Measurements from ENCODE around the gene DLEC1. TPM values are rescaled to one million over a fixed set of nuclear protein-coding genes. Genes with fewer than 3 reads are reported as not detected.
A peak's percentile ranks its signal among the peaks of the same experiment; 100 is the strongest.
"Not testable (repeated sequence)": the region's sequence is repeated elsewhere in the genome, so short reads cannot be mapped to it uniquely, and the experiment has no call there.

Gene DLEC1
- total RNA-seq, 1 donor from 2014 or later: 0.41 TPM

DNA sequence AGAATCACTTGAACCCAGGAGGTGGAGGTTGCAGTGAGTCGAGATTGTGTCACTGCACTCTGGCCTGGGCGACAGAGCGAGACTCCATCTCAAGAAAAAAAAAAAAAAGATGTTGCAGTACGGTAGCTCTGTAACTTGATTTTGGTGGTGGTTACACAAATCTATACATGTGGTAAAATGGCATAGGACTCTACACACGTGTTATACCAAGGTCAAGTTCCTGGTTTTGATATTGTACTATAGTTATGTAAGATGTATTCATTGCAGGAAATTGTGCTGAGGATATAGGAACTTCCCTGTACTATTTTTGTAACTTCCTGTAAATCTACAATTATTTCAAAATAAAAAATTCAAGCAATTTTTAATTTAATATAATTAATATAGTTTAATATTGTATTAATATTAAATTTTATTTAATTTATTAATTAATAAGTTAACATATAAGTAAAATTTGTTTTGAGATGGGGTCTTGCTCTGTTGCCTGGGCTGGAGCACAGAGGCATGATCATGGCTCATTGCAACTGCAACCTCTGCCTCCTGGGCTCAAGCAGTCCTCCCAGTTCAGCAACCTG is 109.4 kb downstream of the DLEC1 start:
- no peak for DNase-seq (ENCODE audit: low spot score in 2 of 2)
- no peak for FAIRE-seq

DNA sequence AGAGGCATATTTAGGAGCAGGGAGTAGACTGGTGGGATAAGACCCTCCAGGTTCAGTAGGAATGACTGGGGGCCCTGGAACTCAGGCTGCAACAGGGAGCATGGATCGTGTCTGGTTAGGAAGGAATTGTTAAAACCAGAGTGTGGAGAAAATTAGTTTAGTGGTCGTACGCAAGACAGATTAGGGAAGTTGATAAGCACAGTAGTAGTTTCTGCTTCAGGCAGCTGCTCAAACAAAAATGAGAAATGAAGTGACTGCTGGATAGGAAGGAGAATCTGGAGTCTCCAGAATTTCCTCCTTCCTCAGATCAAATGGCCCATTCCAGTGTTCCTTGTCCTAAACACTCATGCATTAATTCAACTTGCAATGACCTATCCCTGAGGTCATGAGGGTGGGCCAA is 110.7 kb downstream of the DLEC1 start:
- FAIRE-seq (no peak), DNase-seq (ENCODE audit: low spot score in 2 of 2) (no peak)

DNA sequence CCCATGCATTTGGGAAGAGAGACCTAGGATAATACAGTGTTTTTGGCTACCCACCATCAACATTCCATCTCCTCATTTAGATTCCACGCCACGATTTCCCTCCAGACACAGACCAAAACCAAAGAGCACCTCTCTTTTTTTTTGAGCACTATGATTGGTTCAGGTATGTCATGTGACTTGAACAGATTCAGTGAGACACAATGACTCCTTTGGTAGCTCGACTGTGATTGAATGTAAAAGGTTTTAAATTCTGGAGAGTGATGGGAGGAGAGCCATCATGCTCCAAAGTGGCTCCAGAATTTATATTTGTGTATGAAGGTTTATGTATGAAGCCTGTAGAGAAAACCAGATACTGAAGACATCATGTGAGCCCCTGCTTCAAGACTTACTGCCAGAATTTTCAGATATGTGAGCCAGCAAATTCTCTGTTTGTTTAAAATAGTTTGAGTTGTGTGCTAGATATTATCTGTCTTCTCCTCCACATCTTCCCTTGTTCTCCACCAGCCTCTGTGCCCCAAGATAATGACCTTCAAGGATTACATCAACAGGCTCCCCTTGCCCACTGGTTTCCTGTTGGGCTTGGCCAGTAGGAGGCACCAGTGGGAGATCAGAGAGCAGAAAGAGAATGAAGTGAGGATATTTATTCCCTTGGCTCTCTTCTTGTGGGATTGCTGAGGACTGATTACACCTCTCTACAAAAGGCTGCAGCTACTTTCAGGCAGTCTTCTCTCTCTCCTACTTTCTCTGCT is 111.9 kb downstream of the DLEC1 start:
- FAIRE-seq (no peak), DNase-seq (ENCODE audit: low spot score in 2 of 2) (no peak)

DNA sequence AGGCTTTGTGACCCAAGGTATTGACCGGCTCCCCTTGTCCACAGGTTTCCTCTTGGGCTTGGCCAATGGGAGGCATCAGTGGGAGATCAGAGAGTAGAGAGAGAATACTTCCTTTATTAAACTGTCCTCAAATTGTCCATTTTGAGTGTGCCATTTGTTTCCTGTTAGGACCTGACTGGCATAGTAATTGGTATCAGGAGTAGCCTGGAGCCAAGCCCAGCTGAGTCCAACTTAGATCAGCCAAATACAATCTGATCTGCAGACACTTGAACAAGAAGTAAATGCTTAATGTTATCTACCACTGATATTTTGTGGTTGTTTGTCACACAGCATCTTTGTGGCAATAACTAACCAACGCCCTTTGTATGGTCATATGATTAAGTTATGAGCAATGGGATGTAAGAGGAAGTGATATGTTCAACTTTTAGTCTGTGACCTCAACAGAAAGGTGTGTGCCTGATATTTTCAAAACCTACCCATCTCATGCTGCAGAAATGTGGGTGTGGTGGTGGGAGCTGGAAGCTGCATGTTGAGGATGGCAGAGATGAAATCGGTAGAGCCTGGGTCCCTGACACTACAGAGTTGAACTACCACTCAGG is 112.8 kb downstream of the DLEC1 start:
- DNase-seq (ENCODE audit: low spot score in 2 of 2): no peak
- FAIRE-seq: no peak

DNA sequence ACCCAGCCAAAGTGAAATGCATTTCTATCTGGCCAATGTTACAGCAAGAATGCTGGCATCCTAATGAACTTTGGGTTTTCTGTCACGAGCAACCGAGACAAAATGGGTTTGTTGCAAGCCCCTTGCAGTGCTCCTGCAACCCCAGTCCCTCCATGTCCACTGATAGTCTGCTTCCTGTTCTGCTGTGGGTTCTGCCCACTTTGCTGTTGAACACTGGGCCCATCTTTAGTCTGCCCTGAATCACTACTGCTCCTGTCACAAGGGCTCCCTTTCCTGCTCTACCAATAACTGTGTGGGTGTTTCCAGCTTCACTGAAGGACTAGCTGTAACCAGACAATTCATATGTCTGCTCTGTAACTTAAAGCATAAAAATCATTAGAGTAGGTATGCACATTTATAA is 113.6 kb downstream of the DLEC1 start:
- DNase-seq (ENCODE audit: low spot score in 2 of 2) (no peak), FAIRE-seq (no peak)

DNA sequence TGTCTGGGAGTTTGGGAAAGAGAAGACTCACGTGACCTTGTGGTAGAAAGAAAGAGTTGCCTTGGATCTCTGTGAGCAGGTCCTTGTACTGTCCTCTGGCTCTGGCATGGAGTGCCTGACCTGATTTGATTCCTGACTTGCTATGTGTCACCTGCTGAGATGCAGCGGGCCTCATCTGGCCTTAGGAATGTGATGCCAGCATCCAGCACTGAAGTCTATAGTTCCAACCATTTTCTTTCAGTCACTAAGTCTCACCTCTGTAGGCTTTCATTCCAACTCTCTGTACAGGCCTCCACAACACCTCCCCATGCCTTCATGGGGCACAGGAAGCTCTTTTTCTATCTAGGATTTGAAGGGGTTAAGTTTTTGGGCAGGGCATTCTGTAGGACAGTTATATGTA is 114.2 kb downstream of the DLEC1 start:
- FAIRE-seq (no peak), DNase-seq (ENCODE audit: low spot score in 2 of 2) (no peak)

DNA sequence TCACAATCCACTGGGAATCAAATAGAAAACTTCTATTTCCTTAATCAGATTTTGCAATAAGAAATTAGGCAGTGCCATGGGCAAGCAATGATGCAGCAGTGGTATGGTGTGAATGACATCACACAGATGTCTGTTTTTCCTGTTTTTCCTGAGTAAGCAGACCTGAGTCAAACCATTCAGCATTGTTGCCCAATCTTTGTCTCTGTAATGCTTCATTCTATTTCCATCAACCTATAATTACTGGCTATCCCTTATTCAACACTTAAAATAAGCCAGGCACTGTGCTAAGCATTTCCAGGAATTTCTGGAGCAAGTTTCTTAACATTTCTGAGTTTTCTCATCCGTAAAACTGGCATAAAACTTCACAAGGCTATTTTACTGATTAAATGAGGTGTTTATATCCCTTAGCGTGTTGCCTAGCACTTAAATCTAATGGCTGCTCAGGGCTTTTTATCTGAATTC is 115.1 kb downstream of the DLEC1 start:
- DNase-seq (ENCODE audit: low spot score in 2 of 2): no peak
- FAIRE-seq: no peak

DNA sequence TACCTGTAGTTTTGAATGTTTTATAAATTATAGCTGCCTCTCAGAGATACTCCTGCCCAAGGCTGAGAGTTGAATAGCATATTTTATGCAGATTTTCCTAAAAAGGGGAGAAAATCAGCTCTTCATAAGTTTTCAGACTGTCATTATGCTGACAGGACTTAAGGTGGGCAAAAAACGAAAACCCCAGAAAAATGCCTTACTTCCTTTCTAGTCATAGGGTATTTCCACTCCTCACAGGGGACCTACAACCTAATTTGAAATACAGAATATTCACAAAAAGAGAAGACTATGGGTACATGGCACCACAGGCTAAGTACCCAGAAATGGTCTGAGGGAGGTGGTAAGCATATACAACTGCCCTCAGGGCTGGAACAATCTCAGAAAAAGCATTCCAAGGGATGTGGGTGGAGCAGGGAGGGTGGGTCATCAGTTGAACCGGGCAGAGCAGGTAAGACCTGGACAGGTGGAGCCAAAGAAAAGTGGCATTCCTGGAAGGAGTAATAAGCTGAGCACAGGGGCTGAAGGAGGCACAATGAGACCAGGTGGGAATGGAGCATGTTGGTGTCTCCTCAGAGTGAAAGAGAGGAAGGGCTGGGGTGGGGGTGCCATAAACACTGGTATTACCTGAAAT is 115.7 kb downstream of the DLEC1 start:
- FAIRE-seq (no peak), DNase-seq (ENCODE audit: low spot score in 2 of 2) (no peak)

DNA sequence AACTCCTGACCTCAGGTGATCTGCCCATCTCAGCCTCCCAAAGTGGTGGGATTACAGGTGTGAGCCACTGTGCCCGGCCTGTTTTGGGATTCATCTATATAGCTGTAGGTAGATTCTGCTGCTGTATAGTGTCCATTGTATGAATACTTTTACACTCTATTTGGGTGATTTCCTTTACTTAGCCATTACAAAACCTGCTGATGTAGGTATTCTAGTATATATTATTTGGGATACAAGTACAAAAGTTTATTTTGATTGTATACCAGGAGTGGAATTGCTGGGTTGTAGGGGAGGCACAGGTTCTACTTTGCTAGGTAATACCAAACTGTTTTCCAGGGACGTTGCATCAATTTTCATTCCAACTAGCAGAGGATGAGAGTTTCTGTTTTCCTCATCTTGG is 116.8 kb downstream of the DLEC1 start:
- DNase-seq (ENCODE audit: low spot score in 2 of 2): no peak
- FAIRE-seq: no peak

DNA sequence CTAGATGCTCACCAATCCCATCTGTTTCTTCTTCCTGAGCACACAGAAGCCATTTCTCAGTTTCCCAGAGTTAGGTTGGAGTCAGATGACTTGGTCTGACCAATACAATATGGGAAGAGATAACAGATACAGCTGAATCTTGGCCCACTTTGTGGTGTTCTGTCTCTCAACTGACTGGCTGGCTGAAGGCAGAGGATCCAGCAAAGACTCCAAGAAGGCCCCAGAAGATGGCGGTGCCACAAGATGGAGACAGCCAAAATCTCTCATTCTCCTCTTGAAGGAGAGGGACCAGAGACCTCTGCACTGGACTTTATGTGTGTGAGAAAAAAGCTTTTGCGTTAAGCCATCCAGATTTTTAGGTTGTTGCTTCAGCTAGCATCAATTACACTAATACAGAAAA is 118.1 kb downstream of the DLEC1 start:
- DNase-seq (ENCODE audit: low spot score in 2 of 2) (no peak), FAIRE-seq (no peak)

DNA sequence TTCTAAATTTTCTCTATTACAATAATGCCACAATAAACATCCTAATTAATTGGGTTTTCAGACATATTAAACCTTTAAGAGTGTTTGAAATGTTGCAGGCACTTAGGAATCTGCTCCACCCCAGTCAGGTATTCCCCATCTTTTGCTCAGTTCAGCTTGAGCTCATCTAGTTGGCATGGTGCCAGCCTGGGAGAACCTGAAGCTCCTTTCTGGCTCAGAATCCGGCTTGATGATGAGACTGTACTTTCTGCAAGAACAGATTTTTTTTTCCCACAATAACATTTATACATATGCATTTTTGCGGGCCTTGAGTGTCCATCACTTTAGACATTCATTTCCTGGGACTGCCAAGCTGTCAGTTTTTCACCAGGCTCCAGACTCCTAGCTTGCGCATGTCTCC is 118.6 kb downstream of the DLEC1 start:
- no peak for DNase-seq (ENCODE audit: low spot score in 2 of 2)

DNA sequence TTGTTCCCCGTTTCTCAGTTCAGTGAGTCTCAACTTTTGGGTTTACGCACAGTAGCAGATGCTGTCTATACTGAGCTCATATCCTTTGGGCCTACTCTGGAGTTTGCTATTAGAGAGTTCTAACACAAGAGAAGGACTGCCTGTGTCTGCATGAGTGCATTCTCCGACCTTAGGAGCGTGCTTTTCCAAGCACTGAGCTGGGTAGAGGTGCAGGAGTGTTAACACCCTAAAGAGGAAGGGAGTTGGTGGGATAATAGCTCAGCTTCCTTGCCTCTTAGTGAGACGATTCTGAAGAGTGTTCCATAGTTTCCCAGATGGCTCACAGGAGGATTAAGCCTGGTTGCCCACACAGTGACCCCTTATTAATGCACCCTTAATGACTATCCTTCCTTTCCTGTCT is 119.5 kb downstream of the DLEC1 start:
- FAIRE-seq: no peak
- no peak for DNase-seq (ENCODE audit: low spot score in 2 of 2)

More for the DNA sequence above, 118.6 kb downstream of the DLEC1 start:
- no peak for FAIRE-seq

DNA sequence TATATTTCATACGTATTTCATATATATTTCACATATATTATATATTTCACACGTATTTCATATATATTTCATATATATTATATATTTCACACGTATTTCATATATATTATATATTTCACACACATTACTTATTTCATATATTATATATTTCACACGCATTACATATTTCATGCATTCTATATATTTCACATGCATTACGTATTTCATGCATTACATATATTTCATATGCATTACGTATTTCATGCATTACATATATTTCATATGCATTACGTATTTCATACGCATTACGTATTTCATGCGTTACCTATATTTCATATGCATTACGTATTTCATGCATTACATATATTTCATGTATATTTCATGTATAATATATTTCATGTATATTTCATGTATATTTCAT is 121.7 kb downstream of the DLEC1 start:
- not testable (repeated sequence) for FAIRE-seq

DNA sequence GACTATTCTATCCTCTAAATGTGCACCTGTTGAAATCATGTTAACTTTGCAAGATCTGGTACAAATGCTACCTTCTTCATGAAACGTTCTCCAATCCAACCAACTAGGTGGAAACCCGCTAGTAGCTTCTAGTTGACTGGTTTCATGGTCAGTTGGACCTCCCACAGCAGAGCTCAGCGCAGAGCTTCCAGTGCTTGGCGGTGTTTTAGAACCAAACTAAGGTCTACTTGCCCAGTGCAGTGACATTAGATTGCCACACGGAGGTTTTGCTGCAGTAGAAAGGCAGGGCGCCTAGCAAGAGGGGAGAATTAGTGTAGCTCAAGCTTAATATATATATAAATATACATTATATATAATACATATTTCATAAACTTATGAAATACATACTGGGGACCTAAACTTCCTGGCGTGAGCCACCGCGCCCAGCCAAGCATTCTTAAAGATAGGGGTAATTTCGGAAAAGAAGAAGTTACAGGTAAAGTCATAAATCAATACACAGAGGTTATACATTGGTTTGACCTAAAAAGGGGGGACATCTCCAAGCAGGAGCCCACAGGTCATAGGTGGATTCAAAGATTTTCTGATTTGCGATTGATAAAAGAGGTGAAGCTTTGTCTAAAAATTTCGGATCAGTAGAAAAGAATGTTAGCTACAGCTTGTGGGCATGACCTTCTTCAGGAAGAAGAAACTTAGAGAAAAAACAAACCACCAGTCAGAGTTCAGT is 124.3 kb downstream of the DLEC1 start:
- DNase-seq (ENCODE audit: low spot score in 2 of 2) (no peak), FAIRE-seq (no peak)

More for the DNA sequence above, 121.7 kb downstream of the DLEC1 start:
- DNase-seq (ENCODE audit: low spot score in 2 of 2): not testable (repeated sequence)

DNA sequence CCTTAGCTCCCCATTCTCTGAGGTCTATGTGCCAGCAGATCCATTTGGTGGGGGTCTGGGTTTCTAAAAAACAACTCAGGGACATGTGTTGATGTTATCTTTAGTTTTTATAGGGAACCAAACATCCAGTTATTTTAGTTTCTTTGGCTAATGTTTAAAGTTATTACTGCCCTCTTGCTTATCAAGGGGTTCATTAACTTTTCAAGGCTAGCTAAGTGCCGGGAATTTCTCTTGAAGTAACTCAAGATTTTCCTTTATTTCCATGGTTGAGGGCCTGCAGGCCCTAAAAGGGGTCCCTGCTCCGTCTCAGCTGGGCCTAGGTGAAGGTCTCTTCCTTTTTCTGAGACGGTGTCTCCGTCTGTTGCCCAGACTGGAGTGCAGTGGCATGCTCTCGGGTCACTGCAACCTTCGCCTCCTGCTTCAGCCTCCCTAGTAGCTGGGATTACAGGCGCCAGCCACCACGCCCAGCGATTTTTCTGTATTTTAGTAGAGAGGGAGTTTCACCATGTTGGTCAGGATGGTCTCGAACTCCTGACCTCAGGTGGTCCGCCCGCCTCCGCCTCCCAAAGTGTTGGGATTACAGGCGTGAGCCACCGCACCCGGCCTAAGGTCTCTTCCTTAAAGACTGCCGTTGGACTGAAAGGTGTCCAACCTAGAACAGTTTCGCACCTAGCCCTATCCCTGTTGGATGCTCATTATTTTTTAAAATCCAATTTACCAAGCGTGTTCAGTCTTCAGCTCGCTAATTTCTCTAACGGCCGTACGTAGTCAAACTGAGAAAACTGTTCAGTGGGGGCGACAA is 125.0 kb downstream of the DLEC1 start:
- DNase-seq (ENCODE audit: low spot score in 2 of 2) (no peak), FAIRE-seq (no peak)

DNA sequence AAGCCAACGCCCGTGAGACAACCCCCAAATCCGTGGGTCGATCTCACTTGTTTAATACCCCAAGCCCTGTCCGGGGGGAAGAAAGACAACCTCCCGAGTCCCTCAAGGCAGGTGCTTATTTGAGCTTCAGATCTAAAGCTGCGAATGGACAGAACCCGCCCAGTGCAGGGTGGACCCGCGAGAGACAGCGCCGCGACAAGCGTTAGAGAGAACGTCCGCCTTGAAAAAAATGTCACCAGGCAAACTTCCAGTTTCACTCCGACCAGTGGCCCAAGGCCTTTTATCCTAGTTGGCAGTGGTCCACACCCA is 125.6 kb downstream of the DLEC1 start:
- DNase-seq (ENCODE audit: low spot score in 2 of 2) (no peak), FAIRE-seq (no peak)

DNA sequence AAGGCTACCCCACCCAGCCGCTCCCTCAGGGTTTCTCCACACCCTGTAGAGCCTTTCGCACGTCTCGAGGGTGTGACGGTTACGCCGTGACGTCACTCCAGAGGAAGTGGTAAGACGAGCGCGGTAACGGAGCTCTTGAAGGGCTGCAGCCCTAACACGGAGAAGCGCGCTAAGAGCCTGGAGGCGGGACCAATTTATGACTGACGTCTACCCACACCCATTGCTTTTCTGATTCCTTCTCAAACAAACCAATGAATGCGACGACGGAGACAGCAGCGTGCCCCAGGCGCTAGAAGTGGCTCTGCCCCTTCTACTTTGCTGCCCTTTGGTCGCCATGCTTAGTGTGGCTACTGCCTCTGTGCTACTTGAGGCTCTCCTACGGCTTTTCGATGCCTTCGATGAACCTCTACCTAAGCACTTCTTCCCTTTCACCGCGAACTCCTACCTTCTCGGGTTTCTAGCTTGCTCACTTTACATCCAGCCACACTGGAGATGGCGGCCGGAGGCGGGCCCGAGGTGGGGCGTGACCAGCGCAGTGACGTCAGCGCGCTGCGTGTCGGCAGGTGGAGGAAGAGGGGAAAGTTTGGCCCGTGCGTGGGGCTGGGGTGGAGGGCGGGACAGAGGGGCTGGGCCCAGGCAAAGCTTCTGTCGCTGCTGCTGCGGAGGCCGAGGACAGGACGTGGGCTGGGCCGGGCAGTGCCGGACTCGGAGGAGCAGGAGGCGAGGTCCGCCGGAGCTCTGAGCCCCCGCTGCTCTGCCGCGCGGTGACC is 126.1 kb downstream of the DLEC1 start, which contains the start of gene OXSR1:
OXSR1 (plus strand) TSS at position 586 of the 770 bp plus-strand sequence. CDS start 340 bp downstream, outside the sequence.
- DNase-seq (ENCODE audit: low spot score in 2 of 2) (peak; percentile 94 to 96), FAIRE-seq (peak; percentile 74)

DNA sequence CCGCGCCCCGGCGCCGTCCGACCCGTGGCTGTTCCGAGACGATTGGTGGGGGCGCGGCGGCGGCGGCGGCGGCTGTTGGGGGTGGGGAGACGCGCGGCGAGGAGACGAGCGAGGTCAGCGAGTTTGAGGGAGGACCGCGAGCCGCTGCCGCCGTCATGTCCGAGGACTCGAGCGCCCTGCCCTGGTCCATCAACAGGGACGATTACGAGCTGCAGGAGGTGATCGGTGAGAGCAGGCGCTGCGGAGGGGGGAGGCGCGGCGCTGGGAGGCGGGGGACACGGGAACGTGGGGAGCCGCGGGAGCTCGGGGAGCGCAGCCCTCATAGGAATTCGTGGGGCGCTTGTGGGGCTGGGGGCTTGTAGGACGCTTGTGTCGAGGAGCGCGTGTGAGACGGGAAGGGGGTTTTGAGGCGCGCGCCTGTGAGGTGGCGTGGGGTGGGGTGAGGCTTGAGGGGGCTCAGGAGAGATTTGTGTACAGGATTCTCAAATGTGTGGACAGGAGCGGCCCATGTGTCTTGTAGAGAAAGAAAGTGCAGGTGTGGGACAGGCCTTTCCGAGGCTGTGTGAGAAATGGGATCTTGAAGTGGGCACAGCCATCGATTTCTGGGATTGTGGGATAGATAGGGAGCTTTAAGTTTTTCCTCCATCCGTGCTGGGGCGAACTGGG is 126.8 kb downstream of the DLEC1 start:
- FAIRE-seq: no peak
- DNase-seq (ENCODE audit: low spot score in 2 of 2): peak in 1 of 2 donors; percentile 66

DNA sequence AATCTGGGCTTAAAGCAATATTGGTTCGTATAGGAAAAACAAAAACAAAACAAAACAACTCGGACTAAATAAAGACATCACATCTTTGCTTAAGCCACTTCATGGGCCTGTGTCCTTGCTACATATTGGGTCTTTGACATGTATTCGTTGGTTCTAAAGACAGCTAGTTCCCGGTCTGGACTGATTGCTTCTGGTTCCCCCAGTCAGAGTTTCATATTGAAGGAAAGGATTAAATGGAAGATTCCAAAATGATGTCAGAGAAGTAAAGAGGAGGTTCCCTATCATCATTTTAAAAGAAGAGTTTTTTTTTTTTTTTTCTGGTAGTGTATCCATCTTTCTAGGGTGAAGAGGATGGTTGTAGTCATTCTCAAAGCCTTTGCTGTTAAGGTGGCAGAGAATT is 128.6 kb downstream of the DLEC1 start:
- DNase-seq (ENCODE audit: low spot score in 2 of 2) (no peak), FAIRE-seq (no peak)
